ENCODE data around the gene SRL.

The SRL gene

DNA sequence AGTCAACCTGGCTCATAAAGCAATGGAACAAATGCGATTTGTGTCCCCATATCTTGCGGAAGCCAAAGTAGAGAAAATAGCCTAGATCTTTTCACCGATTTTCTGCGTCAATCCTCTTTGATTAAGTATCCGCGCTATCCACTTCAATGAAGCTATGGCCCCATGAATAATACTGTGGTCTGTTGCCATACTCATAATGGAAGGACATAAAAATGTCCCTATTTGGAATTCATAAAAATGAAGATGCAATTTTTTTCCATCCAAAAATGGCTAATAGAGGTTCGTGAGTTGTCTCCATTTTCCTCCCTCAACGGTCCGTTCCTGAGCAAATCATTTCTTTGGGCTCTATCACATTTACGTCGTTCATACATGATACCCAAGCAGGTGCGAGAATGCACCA is 100.3 kb downstream of the SRL start:
- no peaks in the 10 kb centered on the region for H3K36me3 ChIP-seq (ENCODE audit: control insufficient read depth, insufficient read depth, low read length)
- no peaks in the 10 kb centered on the region for H3K9me3 ChIP-seq (ENCODE audit: control insufficient read depth, insufficient read depth, low read length)
- H3K4me3 ChIP-seq (ENCODE audit: low read depth, low read length) = no peak overlapping the region
- peaks cover 2% of the 10 kb centered on the region for H3K27me3 ChIP-seq (ENCODE audit: control insufficient read depth, insufficient read depth, low read length)
- no peaks in the 10 kb centered on the region for H3K4me1 ChIP-seq (ENCODE audit: control insufficient read depth, insufficient read depth, low read length)
- H3K9ac ChIP-seq (ENCODE audit: low read depth, low read length) = no peak overlapping the region

- Histone ChIP-seq H3K27me3 (ENCODE audit: control insufficient read depth, insufficient read depth, low read length) (peaks cover 11% of the 10 kb centered on the region), H3K4me3 (ENCODE audit: low read depth, low read length) (no peak overlapping the region), H3K36me3 (ENCODE audit: control insufficient read depth, insufficient read depth, low read length) (no peaks in the 10 kb centered on the region), H3K9ac (ENCODE audit: low read depth, low read length) (no peak overlapping the region), H3K9me3 (ENCODE audit: control insufficient read depth, insufficient read depth, low read length) (no peaks in the 10 kb centered on the region), H3K4me1 (ENCODE audit: control insufficient read depth, insufficient read depth, low read length) (no peaks in the 10 kb centered on the region)
Observed at GRCh38 chr16:4140652-4141051, 101.2 kb downstream of the SRL start.

GRCh38 chr16:4139968-4140367 is 101.9 kb downstream of the SRL start:
- no peaks in the 10 kb centered on the region for H3K9me3 ChIP-seq (ENCODE audit: control insufficient read depth, insufficient read depth, low read length)

More at GRCh38 chr16:4139968-4140367, 101.9 kb downstream of the SRL start:
- H3K27me3 ChIP-seq (ENCODE audit: control insufficient read depth, insufficient read depth, low read length) = peaks cover 15% of the 10 kb centered on the region
- H3K36me3 ChIP-seq (ENCODE audit: control insufficient read depth, insufficient read depth, low read length) = no peaks in the 10 kb centered on the region
- no peak overlapping the region for H3K9ac ChIP-seq (ENCODE audit: low read depth, low read length)
- H3K4me1 ChIP-seq (ENCODE audit: control insufficient read depth, insufficient read depth, low read length) = no peaks in the 10 kb centered on the region
- H3K4me3 ChIP-seq (ENCODE audit: low read depth, low read length) = no peak overlapping the region
